GM23338 (cell line): ENCODE results near the gene GP5. TPM values are rescaled to one million over a fixed set of nuclear protein-coding genes. Genes with fewer than 3 reads are reported as not detected.
A peak's percentile ranks its signal among the peaks of the same experiment; 100 is the strongest.

Experiments
- ATAC-seq: fragments of 200-7000 bp; cut with Tn5 transposase; 3 replicates; pipeline ENCODE4 v1.9.1; 2020
- DNase-seq: peaks from one replicate; pipeline ENCODE4 v3.0.0-alpha.2; 2015; ENCODE audit warnings: low spot score
- H2AFZ ChIP-seq: fragments of 200-600 bp; sonication (generic); 2 replicates; pipeline ENCODE4 v1.8.0; 2016; ENCODE audit warnings: antibody characterized with exemption, mild to moderate bottlenecking, moderate library complexity
- H3F3A ChIP-seq: fragments of 200-600 bp; sonication (generic); replicated peaks from 2 replicates; pipeline ENCODE4 v1.8.0; 2017; ENCODE audit warnings: antibody characterized with exemption, mixed run types, low read depth
- H3K27ac ChIP-seq: fragments of 200-600 bp; sonication (generic); 2 replicates; pipeline ENCODE4 v1.6.1; 2016; ENCODE audit warnings: low read depth
- H3K27me3 ChIP-seq: fragments of 200-600 bp; sonication (generic); 2 replicates; pipeline ENCODE4 v1.8.0; 2016; ENCODE audit warnings: mild to moderate bottlenecking, mixed run types, moderate library complexity; ENCODE audit not compliant: insufficient read depth
- H3K36me3 ChIP-seq: fragments of 200-600 bp; sonication (generic); 2 replicates; pipeline ENCODE4 v1.8.0; 2016; ENCODE audit warnings: mild to moderate bottlenecking; ENCODE audit not compliant: insufficient read depth
- H3K4me1 ChIP-seq: fragments of 200-600 bp; sonication (generic); 2 replicates; pipeline ENCODE4 v1.8.0; 2016; ENCODE audit warnings: mild to moderate bottlenecking, moderate library complexity; ENCODE audit not compliant: insufficient read depth
- H3K4me2 ChIP-seq: fragments of 200-600 bp; sonication (generic); 2 replicates; pipeline ENCODE4 v1.7.1; 2017; ENCODE audit warnings: mixed run types
- H3K4me3 ChIP-seq: fragments of 200-600 bp; sonication (generic); 2 replicates; pipeline ENCODE4 v1.6.1; 2016; ENCODE audit warnings: mixed run types
- H3K79me2 ChIP-seq: fragments of 200-600 bp; sonication (generic); replicated peaks from 2 replicates; pipeline ENCODE4 v1.8.0; 2017; ENCODE audit warnings: mild to moderate bottlenecking; ENCODE audit not compliant: insufficient read depth
- H3K9me2 ChIP-seq: fragments of 200-600 bp; sonication (generic); 2 replicates; pipeline ENCODE4 v1.8.0; 2017; ENCODE audit not compliant: insufficient read depth
- H4K20me1 ChIP-seq: fragments of 200-600 bp; sonication (generic); replicated peaks from 2 replicates; pipeline ENCODE4 v1.8.0; 2017; ENCODE audit warnings: mild to moderate bottlenecking; ENCODE audit not compliant: insufficient read depth
- H3K27ac Mint-ChIP-seq: 2 replicates; pipeline ENCODE4 v1.8.0; 2020; ENCODE audit warnings: inconsistent platforms, mild to moderate bottlenecking, moderate library complexity, mixed read lengths
- H3K27me3 Mint-ChIP-seq: 3 replicates; pipeline ENCODE4 v1.8.0; 2022; ENCODE audit warnings: low read depth, mild to moderate bottlenecking, moderate library complexity, mixed read lengths, inconsistent platforms; ENCODE audit not compliant: insufficient read depth, poor library complexity
- H3K36me3 Mint-ChIP-seq: 3 replicates; pipeline ENCODE4 v1.8.0; 2021; ENCODE audit warnings: low read depth, mild to moderate bottlenecking, inconsistent platforms, moderate library complexity, mixed read lengths
- H3K4me1 Mint-ChIP-seq: 3 replicates; pipeline ENCODE4 v1.8.0; 2020; ENCODE audit warnings: mild to moderate bottlenecking, inconsistent platforms, mixed read lengths
- H3K4me3 Mint-ChIP-seq: 3 replicates; pipeline ENCODE4 v1.8.0; 2021; ENCODE audit warnings: moderate library complexity, mild to moderate bottlenecking, inconsistent platforms, mixed read lengths
- H3K9me3 Mint-ChIP-seq: 3 replicates; pipeline ENCODE4 v1.8.0; 2020; ENCODE audit warnings: moderate library complexity, mild to moderate bottlenecking, inconsistent platforms, mixed read lengths
- CREB1 ChIP-seq: fragments of 250-450 bp; sonication (Bioruptor Pico); IDR thresholded peaks from 2 replicates; pipeline ENCODE4 v1.5.0; 2020; ENCODE audit warnings: low read depth, mild to moderate bottlenecking, moderate library complexity
- EZH2 ChIP-seq: fragments of 200-600 bp; sonication (generic); IDR thresholded peaks from one replicate; pipeline ENCODE4 v1.8.0; 2017; ENCODE audit warnings: antibody characterized with exemption, mild to moderate bottlenecking, low read depth; ENCODE audit not compliant: unreplicated experiment
- EZH2phosphoT487 ChIP-seq: fragments of 200-600 bp; sonication (generic); IDR thresholded peaks from one replicate; pipeline ENCODE4 v1.8.1; 2018; ENCODE audit warnings: antibody characterized with exemption; ENCODE audit not compliant: unreplicated experiment
- JUNB ChIP-seq: IDR thresholded peaks from one replicate; pipeline ENCODE4 v1.6.1; 2016; ENCODE audit warnings: antibody characterized with exemption; ENCODE audit not compliant: unreplicated experiment
- NANOG ChIP-seq: IDR thresholded peaks from 2 replicates; pipeline ENCODE4 v1.6.1; 2016; ENCODE audit warnings: antibody characterized with exemption, borderline replicate concordance
- POLR2AphosphoS5 ChIP-seq: IDR thresholded peaks from 2 replicates; pipeline ENCODE4 v1.6.1; 2016; ENCODE audit warnings: antibody characterized with exemption, low read depth
- STAT1 ChIP-seq: IDR thresholded peaks from one replicate; pipeline ENCODE4 v1.6.1; 2016; ENCODE audit warnings: antibody characterized with exemption; ENCODE audit not compliant: unreplicated experiment
- ZNF114 ChIP-seq: fragments of 250-450 bp; sonication (Bioruptor Pico); IDR thresholded peaks from 2 replicates; pipeline ENCODE4 v1.5.0; 2020; ENCODE audit warnings: mild to moderate bottlenecking, moderate library complexity
- ZNF331 ChIP-seq: fragments of 250-450 bp; sonication (Bioruptor Pico); IDR thresholded peaks from 2 replicates; pipeline ENCODE4 v1.5.0; 2020; ENCODE audit warnings: low read depth, mild to moderate bottlenecking, moderate library complexity
- polyA plus RNA-seq: library from polyadenylated mRNA; unstranded; fragments of >200 nt; fragmentation: Nextera tagmentation; extraction: Ambion mirVana; gene quantifications from 2 replicates; pipeline ENCODE4 v1.2.1, GENCODE V29; 2016
- total RNA-seq: library from RNA; depleted of rRNA; stranded (reverse); fragments of >200 nt; shearing (Covaris generic); gene quantifications from 2 replicates; pipeline ENCODE4 v1.2.3, GENCODE V29; 2014
- TF ChIP-seq, protein P1 (sequence below): IDR thresholded peaks from 2 replicates; pipeline ENCODE4 v1.6.1; 2016; ENCODE audit warnings: antibody characterized with exemption
- TF ChIP-seq, protein P2 (sequence below), 2 experiments: fragments of 200-600 bp in 1 of 2; sonication (generic) in 1 of 2; conservative IDR thresholded peaks; 2 replicates each; pipeline versions ENCODE4 v1.5.1 to v1.6.1; 2016 to 2017; ENCODE audit warnings: antibody characterized with exemption in 2 of 2, low read depth in 2 of 2, mild to moderate bottlenecking in 2 of 2, moderate library complexity in 1 of 2
- TF ChIP-seq, protein P3 (sequence below): IDR thresholded peaks from one replicate; pipeline ENCODE4 v1.6.1; 2018; ENCODE audit warnings: antibody characterized with exemption; ENCODE audit not compliant: unreplicated experiment

Gene GP5
- total and polyA plus RNA-seq, 2 experiments from 2014 or later, result 0.07 to 0.15 TPM

DNA sequence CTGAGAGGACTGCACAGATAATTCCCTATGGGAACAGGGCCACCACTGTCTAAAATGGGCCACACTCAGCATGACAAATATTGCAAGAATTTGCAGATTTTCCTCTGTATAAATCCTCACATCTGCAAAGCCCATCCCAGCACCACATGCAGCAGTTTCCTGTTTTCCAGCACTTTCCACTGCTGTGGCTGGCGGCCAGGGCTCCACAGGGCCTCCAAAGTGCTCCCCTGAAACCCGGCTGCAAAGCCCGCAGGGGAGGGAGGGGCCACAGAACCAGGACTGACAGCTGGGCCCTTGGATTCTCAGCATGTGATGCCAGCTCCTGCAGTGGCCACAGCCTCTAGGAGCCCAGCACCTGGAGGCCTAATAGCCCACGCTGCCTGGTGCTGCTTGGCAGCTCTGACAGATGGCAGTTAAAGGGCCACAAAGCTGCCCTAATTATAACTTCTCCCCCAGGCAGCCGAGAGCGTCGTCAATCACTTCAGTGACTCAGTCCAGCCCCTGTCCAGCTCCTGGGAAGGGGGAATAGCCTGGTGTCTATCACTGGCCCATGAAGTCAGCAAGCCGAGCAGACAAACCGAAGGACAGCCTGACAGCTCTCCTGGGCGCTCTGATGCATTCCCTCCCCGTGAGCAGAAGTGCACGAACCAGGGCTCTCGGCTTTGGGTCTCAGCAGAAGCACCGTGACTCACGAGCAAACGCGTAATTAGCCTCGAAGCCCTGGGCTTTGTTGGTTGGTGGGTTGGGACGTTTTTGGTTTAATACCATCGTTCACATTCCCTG, 34.2 kb downstream of the GP5 start:
- Mint-ChIP-seq H3K4me1 (peaks cover 19% of the 10 kb centered on the region), H3K9me3 (no peaks in the 10 kb centered on the region), H3K27me3 (peaks cover 25% of the 10 kb centered on the region), H3K27ac (no peak overlapping the region), H3K36me3 (no peaks in the 10 kb centered on the region), H3K4me3 (no peak overlapping the region)
- H3F3A ChIP-seq, result no peaks in the 10 kb centered on the region
- H3K4me1 ChIP-seq, result 0 out of 2 replicates have a peak, but pooled peaks cover 7% of the 10 kb centered on the region
- DNase-seq, result no peak
- H3K27me3 ChIP-seq, result no peaks in the 10 kb centered on the region
- 0 out of 2 replicates have a peak, but pooled peaks cover 1% of the 10 kb centered on the region for H3K9me2 ChIP-seq
- H3K27ac ChIP-seq, result no peak overlapping the region
- no peak overlapping the region; the same call in 1 of the 2 replicates for H2AFZ ChIP-seq
- no peak overlapping the region for H3K4me2 ChIP-seq
- ATAC-seq, result 0 out of 3 replicates have a peak, but pooled peaks have one; percentile 11
- H3K4me3 ChIP-seq, result no peak overlapping the region
- no peak for TF ChIP-seq ZNF331 (CRISPR knock-in tag)
- TF ChIP-seq ZNF114, result no peak
- TF ChIP-seq, protein P1, sequence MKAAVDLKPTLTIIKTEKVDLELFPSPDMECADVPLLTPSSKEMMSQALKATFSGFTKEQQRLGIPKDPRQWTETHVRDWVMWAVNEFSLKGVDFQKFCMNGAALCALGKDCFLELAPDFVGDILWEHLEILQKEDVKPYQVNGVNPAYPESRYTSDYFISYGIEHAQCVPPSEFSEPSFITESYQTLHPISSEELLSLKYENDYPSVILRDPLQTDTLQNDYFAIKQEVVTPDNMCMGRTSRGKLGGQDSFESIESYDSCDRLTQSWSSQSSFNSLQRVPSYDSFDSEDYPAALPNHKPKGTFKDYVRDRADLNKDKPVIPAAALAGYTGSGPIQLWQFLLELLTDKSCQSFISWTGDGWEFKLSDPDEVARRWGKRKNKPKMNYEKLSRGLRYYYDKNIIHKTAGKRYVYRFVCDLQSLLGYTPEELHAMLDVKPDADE, result no peak
- no peak for TF ChIP-seq NANOG
- TF ChIP-seq CREB1, result no peak
- no peak for TF ChIP-seq EZH2
- TF ChIP-seq JUNB, result no peak
- no peaks in the 10 kb centered on the region for H3K79me2 ChIP-seq
- H4K20me1 ChIP-seq, result no peaks in the 10 kb centered on the region
- H3K36me3 ChIP-seq, result no peaks in the 10 kb centered on the region

DNA sequence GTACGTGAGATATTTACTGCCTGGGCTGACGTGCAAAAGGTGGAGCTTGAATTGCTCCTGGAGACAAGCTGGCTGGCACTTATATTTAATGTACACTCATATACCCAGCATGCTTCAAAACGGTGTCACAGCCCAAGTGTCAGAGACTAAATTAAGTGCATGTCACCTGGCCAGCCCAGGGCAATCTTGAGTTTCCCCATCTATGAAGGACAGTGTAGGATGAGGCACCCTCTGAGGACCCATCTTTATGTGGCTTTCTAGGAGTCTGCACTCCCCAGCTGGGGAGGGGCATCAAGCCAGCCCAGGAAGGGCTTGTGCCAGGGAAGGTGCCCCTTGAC, 34.8 kb downstream of the GP5 start:
- Mint-ChIP-seq H3K4me3 (no peak overlapping the region), H3K9me3 (no peaks in the 10 kb centered on the region), H3K4me1 (peaks cover 16% of the 10 kb centered on the region), H3K27ac (no peak overlapping the region), H3K36me3 (no peaks in the 10 kb centered on the region), H3K27me3 (peaks cover 24% of the 10 kb centered on the region)
- ATAC-seq (no peak), DNase-seq (no peak)
- no peaks in the 10 kb centered on the region for H4K20me1 ChIP-seq
- H3K27me3 ChIP-seq, result no peaks in the 10 kb centered on the region
- H2AFZ ChIP-seq, result no peak overlapping the region
- H3K4me1 ChIP-seq, result 0 out of 2 replicates have a peak, but pooled peaks cover 5% of the 10 kb centered on the region
- H3F3A ChIP-seq, result no peaks in the 10 kb centered on the region
- no peak overlapping the region for H3K4me3 ChIP-seq
- H3K27ac ChIP-seq, result no peak overlapping the region
- no peaks in the 10 kb centered on the region for H3K79me2 ChIP-seq
- no peaks in the 10 kb centered on the region for H3K36me3 ChIP-seq
- no peak overlapping the region for H3K4me2 ChIP-seq
- 0 out of 2 replicates have a peak, but pooled peaks cover 7% of the 10 kb centered on the region for H3K9me2 ChIP-seq
- no peak for TF ChIP-seq NANOG
- no peak for TF ChIP-seq STAT1
- no peak for TF ChIP-seq ZNF331 (CRISPR knock-in tag)
- no peak for TF ChIP-seq POLR2AphosphoS5
- TF ChIP-seq JUNB, result no peak
- TF ChIP-seq EZH2, result no peak
- TF ChIP-seq, protein P2, sequence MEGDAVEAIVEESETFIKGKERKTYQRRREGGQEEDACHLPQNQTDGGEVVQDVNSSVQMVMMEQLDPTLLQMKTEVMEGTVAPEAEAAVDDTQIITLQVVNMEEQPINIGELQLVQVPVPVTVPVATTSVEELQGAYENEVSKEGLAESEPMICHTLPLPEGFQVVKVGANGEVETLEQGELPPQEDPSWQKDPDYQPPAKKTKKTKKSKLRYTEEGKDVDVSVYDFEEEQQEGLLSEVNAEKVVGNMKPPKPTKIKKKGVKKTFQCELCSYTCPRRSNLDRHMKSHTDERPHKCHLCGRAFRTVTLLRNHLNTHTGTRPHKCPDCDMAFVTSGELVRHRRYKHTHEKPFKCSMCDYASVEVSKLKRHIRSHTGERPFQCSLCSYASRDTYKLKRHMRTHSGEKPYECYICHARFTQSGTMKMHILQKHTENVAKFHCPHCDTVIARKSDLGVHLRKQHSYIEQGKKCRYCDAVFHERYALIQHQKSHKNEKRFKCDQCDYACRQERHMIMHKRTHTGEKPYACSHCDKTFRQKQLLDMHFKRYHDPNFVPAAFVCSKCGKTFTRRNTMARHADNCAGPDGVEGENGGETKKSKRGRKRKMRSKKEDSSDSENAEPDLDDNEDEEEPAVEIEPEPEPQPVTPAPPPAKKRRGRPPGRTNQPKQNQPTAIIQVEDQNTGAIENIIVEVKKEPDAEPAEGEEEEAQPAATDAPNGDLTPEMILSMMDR (conservative IDR thresholded peaks at IDR 0.05; ENCODE audit: low read depth in 2 of 2), result no peak
- TF ChIP-seq CREB1, result no peak
- TF ChIP-seq, protein P1, result no peak
- TF ChIP-seq, protein P3, sequence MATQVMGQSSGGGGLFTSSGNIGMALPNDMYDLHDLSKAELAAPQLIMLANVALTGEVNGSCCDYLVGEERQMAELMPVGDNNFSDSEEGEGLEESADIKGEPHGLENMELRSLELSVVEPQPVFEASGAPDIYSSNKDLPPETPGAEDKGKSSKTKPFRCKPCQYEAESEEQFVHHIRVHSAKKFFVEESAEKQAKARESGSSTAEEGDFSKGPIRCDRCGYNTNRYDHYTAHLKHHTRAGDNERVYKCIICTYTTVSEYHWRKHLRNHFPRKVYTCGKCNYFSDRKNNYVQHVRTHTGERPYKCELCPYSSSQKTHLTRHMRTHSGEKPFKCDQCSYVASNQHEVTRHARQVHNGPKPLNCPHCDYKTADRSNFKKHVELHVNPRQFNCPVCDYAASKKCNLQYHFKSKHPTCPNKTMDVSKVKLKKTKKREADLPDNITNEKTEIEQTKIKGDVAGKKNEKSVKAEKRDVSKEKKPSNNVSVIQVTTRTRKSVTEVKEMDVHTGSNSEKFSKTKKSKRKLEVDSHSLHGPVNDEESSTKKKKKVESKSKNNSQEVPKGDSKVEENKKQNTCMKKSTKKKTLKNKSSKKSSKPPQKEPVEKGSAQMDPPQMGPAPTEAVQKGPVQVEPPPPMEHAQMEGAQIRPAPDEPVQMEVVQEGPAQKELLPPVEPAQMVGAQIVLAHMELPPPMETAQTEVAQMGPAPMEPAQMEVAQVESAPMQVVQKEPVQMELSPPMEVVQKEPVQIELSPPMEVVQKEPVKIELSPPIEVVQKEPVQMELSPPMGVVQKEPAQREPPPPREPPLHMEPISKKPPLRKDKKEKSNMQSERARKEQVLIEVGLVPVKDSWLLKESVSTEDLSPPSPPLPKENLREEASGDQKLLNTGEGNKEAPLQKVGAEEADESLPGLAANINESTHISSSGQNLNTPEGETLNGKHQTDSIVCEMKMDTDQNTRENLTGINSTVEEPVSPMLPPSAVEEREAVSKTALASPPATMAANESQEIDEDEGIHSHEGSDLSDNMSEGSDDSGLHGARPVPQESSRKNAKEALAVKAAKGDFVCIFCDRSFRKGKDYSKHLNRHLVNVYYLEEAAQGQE, result no peak
- TF ChIP-seq EZH2phosphoT487, result no peak
